Neural progenitor cell (in vitro differentiated cells): ENCODE measurements around the gene COL4A2. TPM values are rescaled to one million over a fixed set of nuclear protein-coding genes. Genes with fewer than 3 reads are reported as not detected.

Source experiments
- DNase-seq: peaks from one replicate; pipeline ENCODE4 v3.0.0-alpha.2; 2016; ENCODE audit warnings: low spot score
- H2AFZ ChIP-seq: fragments of 200-600 bp; sonication (generic); replicated peaks from 2 replicates; pipeline ENCODE4 v1.6.1; 2016; ENCODE audit warnings: antibody characterized with exemption
- H3F3A ChIP-seq: fragments of 200-600 bp; sonication (generic); 2 replicates; pipeline ENCODE4 v1.6.1; 2016; ENCODE audit warnings: antibody characterized with exemption, low read depth
- H3K27ac ChIP-seq: fragments of 200-600 bp; sonication (generic); 2 replicates; pipeline ENCODE4 v1.5.1; 2016; ENCODE audit warnings: mild to moderate bottlenecking
- H3K27me3 ChIP-seq: fragments of 200-600 bp; sonication (generic); 2 replicates; pipeline ENCODE4 v1.6.1; 2016; ENCODE audit warnings: mild to moderate bottlenecking, moderate library complexity
- H3K36me3 ChIP-seq: fragments of 200-600 bp; sonication (generic); 2 replicates; pipeline ENCODE4 v1.5.1; 2016
- H3K4me1 ChIP-seq: fragments of 200-600 bp; sonication (generic); 2 replicates; pipeline ENCODE4 v1.6.1; 2016; ENCODE audit warnings: mixed run types
- H3K4me2 ChIP-seq: fragments of 200-600 bp; sonication (generic); 2 replicates; pipeline ENCODE4 v1.6.1; 2016
- H3K4me3 ChIP-seq: fragments of 200-600 bp; sonication (generic); 2 replicates; pipeline ENCODE4 v1.5.1; 2016
- H3K79me2 ChIP-seq: fragments of 200-600 bp; sonication (generic); 2 replicates; pipeline ENCODE4 v1.6.1; 2016; ENCODE audit warnings: low read depth
- H3K9ac ChIP-seq: fragments of 200-600 bp; sonication (generic); 2 replicates; pipeline ENCODE4 v1.6.1; 2016
- H3K9me3 ChIP-seq: fragments of 200-600 bp; sonication (generic); 2 replicates; pipeline ENCODE4 v1.5.1; 2016; ENCODE audit warnings: low read depth
- H4K20me1 ChIP-seq: fragments of 200-600 bp; sonication (generic); 2 replicates; pipeline ENCODE4 v1.6.1; 2016; ENCODE audit warnings: low read depth
- H3K27ac Mint-ChIP-seq: 3 replicates; pipeline ENCODE4 v1.8.0; 2021; ENCODE audit warnings: mixed read lengths
- H3K27me3 Mint-ChIP-seq: 2 replicates; pipeline ENCODE4 v1.8.0; 2022; ENCODE audit warnings: low read depth, mild to moderate bottlenecking, inconsistent platforms, moderate library complexity, mixed read lengths; ENCODE audit not compliant: insufficient read depth
- H3K36me3 Mint-ChIP-seq: 3 replicates; pipeline ENCODE4 v1.8.0; 2021; ENCODE audit warnings: mixed read lengths
- H3K4me1 Mint-ChIP-seq: 3 replicates; pipeline ENCODE4 v1.8.0; 2021; ENCODE audit warnings: mixed read lengths
- H3K4me3 Mint-ChIP-seq: 3 replicates; pipeline ENCODE4 v1.8.0; 2021; ENCODE audit warnings: mild to moderate bottlenecking, moderate library complexity, mixed read lengths
- H3K9me3 Mint-ChIP-seq: 3 replicates; pipeline ENCODE4 v1.8.0; 2020; ENCODE audit warnings: mixed read lengths
- EZH2 ChIP-seq: fragments of 200-600 bp; sonication (generic); IDR thresholded peaks from 2 replicates; pipeline ENCODE4 v1.6.1; 2017; ENCODE audit warnings: antibody characterized with exemption, mild to moderate bottlenecking, moderate library complexity
- EZH2phosphoT487 ChIP-seq: fragments of 200-600 bp; sonication (generic); IDR thresholded peaks from 2 replicates; pipeline ENCODE4 v1.6.1; 2017; ENCODE audit warnings: antibody characterized with exemption
- total RNA-seq: library from RNA; depleted of rRNA; stranded (reverse); fragments of >200 nt; gene quantifications from 2 replicates; pipeline ENCODE4 v1.2.3, GENCODE V29; 2015; ENCODE audit warnings: low replicate concordance
- TF ChIP-seq, protein P1 (sequence below): fragments of 200-600 bp; sonication (generic); IDR thresholded peaks from 2 replicates; pipeline ENCODE4 v1.5.1; 2017; ENCODE audit warnings: antibody characterized with exemption, mild to moderate bottlenecking

COL4A2 gene
- total RNA-seq, 1 donor from 2014 or later = 73.6 TPM

- Histone ChIP-seq H3K4me1 (no peaks in the 10 kb centered on the region), H3K4me3 (no peak overlapping the region), H3K9me3 (no peaks in the 10 kb centered on the region), H3F3A (no peaks in the 10 kb centered on the region), H3K9ac (no peak overlapping the region), H3K27me3 (no peaks in the 10 kb centered on the region), H2AFZ (no peak overlapping the region), H3K4me2 (no peak overlapping the region), H3K27ac (no peak overlapping the region), H3K79me2 (no peaks in the 10 kb centered on the region), H3K36me3 (peaks cover 8% of the 10 kb centered on the region), H4K20me1 (peaks cover 11% of the 10 kb centered on the region)
- H3K9me3 Mint-ChIP-seq = no peaks in the 10 kb centered on the region
- no peak overlapping the region for H3K4me3 Mint-ChIP-seq
- H3K27me3 Mint-ChIP-seq = peaks cover 2% of the 10 kb centered on the region
- no peak for DNase-seq
- no peak for TF ChIP-seq EZH2phosphoT487
- TF ChIP-seq EZH2 = no peak
- TF ChIP-seq, protein P1, sequence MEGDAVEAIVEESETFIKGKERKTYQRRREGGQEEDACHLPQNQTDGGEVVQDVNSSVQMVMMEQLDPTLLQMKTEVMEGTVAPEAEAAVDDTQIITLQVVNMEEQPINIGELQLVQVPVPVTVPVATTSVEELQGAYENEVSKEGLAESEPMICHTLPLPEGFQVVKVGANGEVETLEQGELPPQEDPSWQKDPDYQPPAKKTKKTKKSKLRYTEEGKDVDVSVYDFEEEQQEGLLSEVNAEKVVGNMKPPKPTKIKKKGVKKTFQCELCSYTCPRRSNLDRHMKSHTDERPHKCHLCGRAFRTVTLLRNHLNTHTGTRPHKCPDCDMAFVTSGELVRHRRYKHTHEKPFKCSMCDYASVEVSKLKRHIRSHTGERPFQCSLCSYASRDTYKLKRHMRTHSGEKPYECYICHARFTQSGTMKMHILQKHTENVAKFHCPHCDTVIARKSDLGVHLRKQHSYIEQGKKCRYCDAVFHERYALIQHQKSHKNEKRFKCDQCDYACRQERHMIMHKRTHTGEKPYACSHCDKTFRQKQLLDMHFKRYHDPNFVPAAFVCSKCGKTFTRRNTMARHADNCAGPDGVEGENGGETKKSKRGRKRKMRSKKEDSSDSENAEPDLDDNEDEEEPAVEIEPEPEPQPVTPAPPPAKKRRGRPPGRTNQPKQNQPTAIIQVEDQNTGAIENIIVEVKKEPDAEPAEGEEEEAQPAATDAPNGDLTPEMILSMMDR = no peak
- H3K36me3 Mint-ChIP-seq = peaks cover 45% of the 10 kb centered on the region
- no peaks in the 10 kb centered on the region for H3K4me1 Mint-ChIP-seq
- H3K27ac Mint-ChIP-seq = no peak overlapping the region
Measured at GRCh38 chr13:110493613-110494012, 186.5 kb downstream of the COL4A2 start.

DNA sequence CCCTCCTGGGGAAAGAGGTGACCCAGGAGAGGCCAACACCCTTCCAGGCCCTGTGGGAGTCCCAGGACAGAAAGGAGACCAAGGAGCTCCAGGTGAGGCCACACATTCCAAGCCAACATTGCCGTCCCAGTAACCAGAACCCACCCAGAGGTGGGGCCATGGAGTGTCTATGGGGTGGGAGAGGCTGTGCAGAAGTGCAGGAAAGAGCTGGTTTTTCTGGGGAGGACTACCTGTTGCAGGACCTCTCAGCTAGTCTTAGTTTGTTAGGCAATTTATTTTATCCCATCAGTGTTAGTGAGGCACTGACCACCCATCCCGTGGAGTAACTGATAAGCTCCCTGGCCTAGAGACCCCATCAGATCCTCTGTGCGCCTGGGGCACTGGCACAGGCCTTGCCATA, 188.3 kb downstream of the COL4A2 start:
- Histone ChIP-seq H3K9me3 (no peaks in the 10 kb centered on the region), H3K79me2 (no peaks in the 10 kb centered on the region), H3K9ac (no peak overlapping the region), H3K4me2 (no peak overlapping the region), H3F3A (no peaks in the 10 kb centered on the region), H3K4me1 (no peaks in the 10 kb centered on the region), H3K27ac (no peak overlapping the region), H3K4me3 (no peak overlapping the region), H3K36me3 (peaks cover 8% of the 10 kb centered on the region), H2AFZ (no peak overlapping the region), H3K27me3 (no peaks in the 10 kb centered on the region), H4K20me1 (no peaks in the 10 kb centered on the region)
- TF ChIP-seq EZH2phosphoT487 (no peak), EZH2 (no peak)
- TF ChIP-seq, protein P1 = no peak
- no peak for DNase-seq
- Mint-ChIP-seq H3K4me1 (no peaks in the 10 kb centered on the region), H3K27ac (no peak overlapping the region), H3K9me3 (no peaks in the 10 kb centered on the region), H3K27me3 (peaks cover 2% of the 10 kb centered on the region), H3K4me3 (no peak overlapping the region), H3K36me3 (peaks cover 53% of the 10 kb centered on the region)

DNA sequence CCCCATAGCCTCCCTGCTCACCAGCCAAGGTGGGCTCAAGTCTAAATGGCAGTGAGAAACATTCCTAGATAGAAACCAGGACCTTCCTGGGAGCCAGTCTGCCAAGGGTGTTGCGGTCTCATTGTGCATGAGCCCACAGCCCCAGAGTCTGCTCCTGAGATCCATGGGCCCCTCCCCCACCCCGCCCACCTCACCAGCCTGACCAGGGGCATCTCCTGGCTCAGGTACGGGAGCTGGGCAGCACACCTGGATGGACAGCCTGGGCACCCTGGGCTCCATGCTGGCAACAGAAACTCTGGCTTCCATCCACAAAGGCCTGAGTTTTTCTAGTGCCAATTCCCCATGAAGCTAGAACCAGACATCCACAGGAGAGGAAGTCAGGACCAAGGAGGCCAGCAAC, 188.8 kb downstream of the COL4A2 start:
- Mint-ChIP-seq H3K9me3 (no peaks in the 10 kb centered on the region), H3K27ac (no peak overlapping the region), H3K4me3 (no peak overlapping the region), H3K36me3 (peaks cover 55% of the 10 kb centered on the region), H3K27me3 (no peaks in the 10 kb centered on the region), H3K4me1 (no peaks in the 10 kb centered on the region)
- Histone ChIP-seq H2AFZ (no peak overlapping the region), H3K36me3 (peaks cover 8% of the 10 kb centered on the region), H3K27me3 (no peaks in the 10 kb centered on the region), H3K79me2 (no peaks in the 10 kb centered on the region), H3K4me3 (no peak overlapping the region), H3F3A (no peaks in the 10 kb centered on the region), H3K9me3 (no peaks in the 10 kb centered on the region), H4K20me1 (no peaks in the 10 kb centered on the region), H3K4me1 (no peaks in the 10 kb centered on the region), H3K27ac (no peak overlapping the region), H3K9ac (no peak overlapping the region), H3K4me2 (no peak overlapping the region)
- no peak for TF ChIP-seq EZH2
- TF ChIP-seq, protein P1 = no peak
- TF ChIP-seq EZH2phosphoT487 = no peak
- DNase-seq = no peak
